GM21723 (cell line): Measurements from ENCODE around the gene P3R3URF.

Experiments
- ATAC-seq: cut with Tn5 transposase; IDR thresholded peaks from one replicate; pipeline ENCODE4 v1.9.1; 2021; ENCODE audit warnings: mild to moderate bottlenecking, moderate library complexity; ENCODE audit not compliant: unreplicated experiment

Gene P3R3URF

GRCh38 chr1:46174448-46175231 is 1.6 kb downstream of the P3R3URF start, which contains the start of gene TSPAN1:
TSPAN1 (plus strand) TSS chr1:46175087; CDS start chr1:46181108, 6,021 bp downstream.
- no peak for ATAC-seq

GRCh38 chr1:46173361-46173856 is 2.9 kb downstream of the P3R3URF start:
- no peak for ATAC-seq

- ATAC-seq: no peak
Observed at GRCh38 chr1:46172321-46172720, 4.0 kb downstream of the P3R3URF start.

GRCh38 chr1:46171871-46172270 is 4.4 kb downstream of the P3R3URF start:
- no peak for ATAC-seq

- ATAC-seq: no peak
Observed at GRCh38 chr1:46171351-46171750, 4.9 kb downstream of the P3R3URF start.

GRCh38 chr1:46169811-46170454 is 6.4 kb downstream of the P3R3URF start:
- ATAC-seq: no peak

- ATAC-seq: no peak
Observed at GRCh38 chr1:46168477-46168876, 7.8 kb downstream of the P3R3URF start.

- no peak for ATAC-seq
Observed at GRCh38 chr1:46166521-46167462, 9.5 kb downstream of the P3R3URF start.

GRCh38 chr1:46160212-46160611 is 16.1 kb downstream of the P3R3URF start:
- ATAC-seq: no peak

GRCh38 chr1:46159516-46159915 is 16.8 kb downstream of the P3R3URF start:
- ATAC-seq: no peak

GRCh38 chr1:46158312-46159281 is 17.7 kb downstream of the P3R3URF start:
- ATAC-seq: no peak

GRCh38 chr1:46157916-46158311 is 18.4 kb downstream of the P3R3URF start:
- no peak for ATAC-seq

- no peak for ATAC-seq
Observed at GRCh38 chr1:46153732-46154131, 22.6 kb downstream of the P3R3URF start.

GRCh38 chr1:46153228-46153627 is 23.1 kb downstream of the P3R3URF start:
- no peak for ATAC-seq

GRCh38 chr1:46152016-46152415 is 24.3 kb downstream of the P3R3URF start:
- ATAC-seq: no peak

- no peak for ATAC-seq
Observed at GRCh38 chr1:46150085-46150484, 26.2 kb downstream of the P3R3URF start.

- ATAC-seq: no peak
Observed at GRCh38 chr1:46148318-46148717, 28.0 kb downstream of the P3R3URF start.

GRCh38 chr1:46137916-46138315 is 38.4 kb downstream of the P3R3URF start:
- ATAC-seq: no peak

- ATAC-seq: no peak
Observed at GRCh38 chr1:46136711-46137110, 39.6 kb downstream of the P3R3URF start.
